Thyroid gland (tissue), 4 donors: ENCODE data around the gene GPR107. TPM values are rescaled to one million over a fixed set of nuclear protein-coding genes. Genes with fewer than 3 reads are reported as not detected.

Experiments
- DNase-seq, 2 donors: peaks; one replicate each; pipeline ENCODE4 v3.0.0-alpha.2; 2019
- H3K27ac ChIP-seq, 3 donors: fragments of 200-600 bp; sonication (generic); 1 replicate in 2 of 3; 2 replicates in 1 of 3; pipeline ENCODE4 v1.5.1; 2016 to 2019; ENCODE audit warnings: mild to moderate bottlenecking in 1 of 3, moderate library complexity in 1 of 3
- H3K27me3 ChIP-seq: fragments of 200-600 bp; sonication (generic); one replicate; pipeline ENCODE4 v1.5.1; 2019
- H3K36me3 ChIP-seq, 2 donors: fragments of 200-600 bp; sonication (generic); one replicate each; pipeline ENCODE4 v1.5.1; 2016 to 2019
- H3K4me1 ChIP-seq, 2 donors: fragments of 200-600 bp; sonication (generic); one replicate each; pipeline ENCODE4 v1.5.1; 2017 to 2019
- H3K4me3 ChIP-seq, 3 donors: fragments of 200-600 bp; sonication (generic); replicated peaks in 1 of 3; 1 replicate in 2 of 3; 2 replicates in 1 of 3; pipeline ENCODE4 v1.5.1; 2016; ENCODE audit warnings: mild to moderate bottlenecking in 1 of 3
- H3K9me3 ChIP-seq: fragments of 200-600 bp; sonication (generic); one replicate; pipeline ENCODE4 v1.5.1; 2017
- CTCF ChIP-seq, 6 experiments: fragments of 200-600 bp in 3 of 6; fragments of 450-650 bp in 3 of 6; sonication (generic) in 3 of 6; IDR thresholded peaks; one replicate each; pipeline ENCODE4 v1.5.1; 2016 to 2019; ENCODE audit warnings: antibody characterized with exemption in 6 of 6, mild to moderate bottlenecking in 2 of 6, inconsistent platforms in 1 of 6, moderate library complexity in 1 of 6
- POLR2A ChIP-seq, 2 donors: fragments of 450-650 bp; IDR thresholded peaks; one replicate each; pipeline ENCODE4 v1.6.1; 2017; ENCODE audit warnings: antibody characterized with exemption in 2 of 2, mild to moderate bottlenecking in 2 of 2, moderate library complexity in 1 of 2
- WGBS, 2 donors: methylation state at CpG; one replicate each; pipeline ENCODE4 v1.1.5; 2017; 5-methylcytosine and 5-hydroxymethylcytosine counted together
- intact Hi-C: fragments of 100-400 bp; cut with DNase I; formaldehyde crosslinking; loops from one replicate; pipeline ENCODE4 v1.15.1; 2023
- total RNA-seq, 4 donors: library from RNA; depleted of rRNA; stranded (reverse); fragments of >200 nt; gene quantifications; one replicate each; pipeline ENCODE4 v1.2.3, GENCODE V29; 2016

GPR107 gene
- total RNA-seq, 4 donors from 2014 or later: 43.5 to 65.6 (median 58.7) TPM

GRCh38 chr9:130142641-130143040 is 88.9 kb downstream of the GPR107 start:
- TF ChIP-seq CTCF (IDR thresholded peaks at IDR 0.05) (no peak), POLR2A (IDR thresholded peaks at IDR 0.05) (no peak)
- intact Hi-C loops: no loop called here
- Histone ChIP-seq H3K36me3 (peaks cover 0 to 1% of the 10 kb centered on the region in 2 donors), H3K9me3 (no peaks in the 10 kb centered on the region), H3K27me3 (no peaks in the 10 kb centered on the region), H3K4me1 (peaks cover 22 to 37% of the 10 kb centered on the region in 2 donors), H3K4me3 (no peak overlapping the region), H3K27ac (no peak overlapping the region)
- 90% methylated on average over 6 of the region's 6 CpGs for WGBS, 2 donors
- no peak for DNase-seq

- no peak for TF ChIP-seq POLR2A (IDR thresholded peaks at IDR 0.05)
- no peak for TF ChIP-seq CTCF (IDR thresholded peaks at IDR 0.05)
- intact Hi-C loops: no loop called here
- peak overlapping the region in 2 of 3 donors; percentile 57 to 71 for H3K27ac ChIP-seq
These were observed 89.7 kb downstream of the GPR107 start for GRCh38 chr9:130143279-130143893.

GRCh38 chr9:130143958-130144366 is 90.3 kb downstream of the GPR107 start:
- DNase-seq: peak; percentile 91 to 93
- intact Hi-C loops: no loop called here
- WGBS, 2 donors: 3 to 11% methylated on average over 14 of the region's 14 CpGs
- H3K27me3 ChIP-seq: no peaks in the 10 kb centered on the region
- peak overlapping the region in 2 of 3 donors; percentile 57 to 71 for H3K27ac ChIP-seq
- no peak for TF ChIP-seq CTCF (IDR thresholded peaks at IDR 0.05)
- no peak for TF ChIP-seq POLR2A (IDR thresholded peaks at IDR 0.05)
- no peaks in the 10 kb centered on the region for H3K36me3 ChIP-seq
- H3K9me3 ChIP-seq: no peaks in the 10 kb centered on the region
- H3K4me1 ChIP-seq: peaks cover 14 to 24% of the 10 kb centered on the region in 2 donors
- no peak overlapping the region for H3K4me3 ChIP-seq

More at GRCh38 chr9:130143279-130143893, 89.7 kb downstream of the GPR107 start:
- no peak overlapping the region for H3K4me3 ChIP-seq
- DNase-seq: no peak
- H3K9me3 ChIP-seq: no peaks in the 10 kb centered on the region
- H3K36me3 ChIP-seq: no peaks in the 10 kb centered on the region
- WGBS, 2 donors: 48 to 78% methylated on average over 8 to 18 of the region's 24 CpGs
- H3K27me3 ChIP-seq: no peaks in the 10 kb centered on the region
- H3K4me1 ChIP-seq: peaks cover 20 to 30% of the 10 kb centered on the region in 2 donors

GRCh38 chr9:130144703-130145102 is 91.0 kb downstream of the GPR107 start:
- Histone ChIP-seq H3K36me3 (no peaks in the 10 kb centered on the region), H3K4me3 (no peak overlapping the region), H3K27ac (no peak overlapping the region), H3K4me1 (peaks cover 7 to 17% of the 10 kb centered on the region in 2 donors), H3K9me3 (no peaks in the 10 kb centered on the region), H3K27me3 (no peaks in the 10 kb centered on the region)
- peak in 1 of 2 donors; percentile 56 for DNase-seq
- TF ChIP-seq CTCF (IDR thresholded peaks at IDR 0.05): no peak
- no peak for TF ChIP-seq POLR2A (IDR thresholded peaks at IDR 0.05)
- intact Hi-C loops: no loop called here
- 55 to 63% methylated on average over 5 of the region's 5 CpGs for WGBS, 2 donors

- Histone ChIP-seq H3K4me3 (no peak overlapping the region), H3K27ac (no peak overlapping the region), H3K27me3 (no peaks in the 10 kb centered on the region), H3K4me1 (peaks cover 5 to 15% of the 10 kb centered on the region in 2 donors), H3K36me3 (no peaks in the 10 kb centered on the region), H3K9me3 (no peaks in the 10 kb centered on the region)
- intact Hi-C loops: no loop called here
- no peak for DNase-seq
- WGBS, 2 donors: 72 to 96% methylated on average over 1 of the region's 1 CpG
- TF ChIP-seq POLR2A (IDR thresholded peaks at IDR 0.05) (no peak), CTCF (IDR thresholded peaks at IDR 0.05) (no peak)
These were observed 92.0 kb downstream of the GPR107 start for GRCh38 chr9:130145658-130146057.
